ENCODE measurements around the gene AGXT.

AGXT gene

GRCh38 chr2:240925191-240925567 lies 56.6 kb downstream of the AGXT start:
- no peak overlapping the region for H3K4me3 ChIP-seq (ENCODE audit: low read depth, low read length)
- TF ChIP-seq, protein P1, sequence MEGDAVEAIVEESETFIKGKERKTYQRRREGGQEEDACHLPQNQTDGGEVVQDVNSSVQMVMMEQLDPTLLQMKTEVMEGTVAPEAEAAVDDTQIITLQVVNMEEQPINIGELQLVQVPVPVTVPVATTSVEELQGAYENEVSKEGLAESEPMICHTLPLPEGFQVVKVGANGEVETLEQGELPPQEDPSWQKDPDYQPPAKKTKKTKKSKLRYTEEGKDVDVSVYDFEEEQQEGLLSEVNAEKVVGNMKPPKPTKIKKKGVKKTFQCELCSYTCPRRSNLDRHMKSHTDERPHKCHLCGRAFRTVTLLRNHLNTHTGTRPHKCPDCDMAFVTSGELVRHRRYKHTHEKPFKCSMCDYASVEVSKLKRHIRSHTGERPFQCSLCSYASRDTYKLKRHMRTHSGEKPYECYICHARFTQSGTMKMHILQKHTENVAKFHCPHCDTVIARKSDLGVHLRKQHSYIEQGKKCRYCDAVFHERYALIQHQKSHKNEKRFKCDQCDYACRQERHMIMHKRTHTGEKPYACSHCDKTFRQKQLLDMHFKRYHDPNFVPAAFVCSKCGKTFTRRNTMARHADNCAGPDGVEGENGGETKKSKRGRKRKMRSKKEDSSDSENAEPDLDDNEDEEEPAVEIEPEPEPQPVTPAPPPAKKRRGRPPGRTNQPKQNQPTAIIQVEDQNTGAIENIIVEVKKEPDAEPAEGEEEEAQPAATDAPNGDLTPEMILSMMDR (IDR thresholded peaks at IDR 0.05; ENCODE audit: low read depth, low read length): no peak

- TF ChIP-seq, protein P1 (IDR thresholded peaks at IDR 0.05; ENCODE audit: low read depth, low read length): no peak
- H3K4me3 ChIP-seq (ENCODE audit: low read depth, low read length): no peak overlapping the region
Measured at GRCh38 chr2:240925568-240926515, 57.2 kb downstream of the AGXT start.

DNA sequence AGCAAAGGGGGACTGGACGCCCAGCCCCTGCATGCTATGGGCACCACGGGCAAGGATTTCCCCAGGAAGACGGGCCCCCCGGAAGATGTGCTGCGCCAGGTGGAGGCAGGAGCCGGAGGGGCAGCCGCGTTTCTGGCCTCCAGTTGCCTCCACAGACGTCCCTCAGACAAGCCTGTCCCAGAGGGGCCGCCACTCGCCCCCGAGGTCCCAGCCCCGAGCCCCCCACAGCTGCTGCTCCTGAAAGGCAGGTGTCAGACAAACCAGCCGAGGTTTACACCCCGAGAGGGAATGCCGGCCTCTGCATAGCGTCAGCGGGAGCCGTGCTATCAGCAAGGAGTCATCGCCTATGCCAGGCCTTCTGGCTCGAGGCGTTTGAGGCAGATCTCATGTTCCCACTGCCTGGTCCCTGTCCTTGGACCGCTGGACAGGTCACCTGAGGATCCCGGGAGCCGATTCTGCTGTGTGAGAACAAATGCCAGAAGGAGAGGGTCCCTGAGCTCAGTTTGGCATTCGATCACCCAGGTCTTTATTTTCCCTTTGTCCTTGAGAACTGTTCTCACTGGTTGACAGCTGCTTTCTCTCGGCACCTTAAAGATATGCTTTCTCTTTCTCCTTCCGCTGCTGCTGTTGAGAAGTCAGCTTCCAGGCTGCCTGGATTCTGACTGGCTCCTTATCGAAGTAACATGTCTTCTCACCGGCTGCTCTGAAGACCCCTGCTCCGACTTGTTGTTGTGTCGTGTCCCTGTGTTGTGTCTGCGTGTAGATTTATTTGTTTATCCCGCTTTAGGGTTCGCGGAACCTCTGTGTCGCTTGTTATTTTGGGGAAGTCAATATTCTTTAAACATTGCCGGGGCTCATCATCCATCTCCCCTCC lies 58.1 kb downstream of the AGXT start:
- H3K4me3 ChIP-seq (ENCODE audit: low read depth, low read length): peak overlapping the region; percentile 49
- TF ChIP-seq, protein P1 (IDR thresholded peaks at IDR 0.05; ENCODE audit: low read depth, low read length): no peak

DNA sequence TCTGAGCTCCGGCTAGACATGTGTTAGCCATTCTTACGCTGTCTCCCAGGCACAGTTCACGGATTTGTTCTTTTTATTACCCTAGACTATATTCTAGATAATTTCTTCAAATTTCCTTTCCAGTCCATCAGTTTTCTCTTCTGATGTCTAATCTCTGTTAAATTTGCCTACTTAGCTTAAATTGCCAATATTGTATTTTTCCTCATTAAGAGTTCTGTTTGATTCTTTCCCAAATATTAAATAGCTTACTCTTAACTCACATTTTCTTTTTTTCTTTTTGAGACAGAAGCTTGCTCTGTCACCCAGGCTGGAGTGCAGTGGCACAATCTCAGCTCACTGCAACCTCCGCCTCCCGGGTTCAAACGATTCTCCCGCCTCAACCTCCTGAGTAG lies 58.8 kb downstream of the AGXT start:
- no peak overlapping the region for H3K4me3 ChIP-seq (ENCODE audit: low read depth, low read length)
- TF ChIP-seq, protein P1 (IDR thresholded peaks at IDR 0.05; ENCODE audit: low read depth, low read length): no peak

DNA sequence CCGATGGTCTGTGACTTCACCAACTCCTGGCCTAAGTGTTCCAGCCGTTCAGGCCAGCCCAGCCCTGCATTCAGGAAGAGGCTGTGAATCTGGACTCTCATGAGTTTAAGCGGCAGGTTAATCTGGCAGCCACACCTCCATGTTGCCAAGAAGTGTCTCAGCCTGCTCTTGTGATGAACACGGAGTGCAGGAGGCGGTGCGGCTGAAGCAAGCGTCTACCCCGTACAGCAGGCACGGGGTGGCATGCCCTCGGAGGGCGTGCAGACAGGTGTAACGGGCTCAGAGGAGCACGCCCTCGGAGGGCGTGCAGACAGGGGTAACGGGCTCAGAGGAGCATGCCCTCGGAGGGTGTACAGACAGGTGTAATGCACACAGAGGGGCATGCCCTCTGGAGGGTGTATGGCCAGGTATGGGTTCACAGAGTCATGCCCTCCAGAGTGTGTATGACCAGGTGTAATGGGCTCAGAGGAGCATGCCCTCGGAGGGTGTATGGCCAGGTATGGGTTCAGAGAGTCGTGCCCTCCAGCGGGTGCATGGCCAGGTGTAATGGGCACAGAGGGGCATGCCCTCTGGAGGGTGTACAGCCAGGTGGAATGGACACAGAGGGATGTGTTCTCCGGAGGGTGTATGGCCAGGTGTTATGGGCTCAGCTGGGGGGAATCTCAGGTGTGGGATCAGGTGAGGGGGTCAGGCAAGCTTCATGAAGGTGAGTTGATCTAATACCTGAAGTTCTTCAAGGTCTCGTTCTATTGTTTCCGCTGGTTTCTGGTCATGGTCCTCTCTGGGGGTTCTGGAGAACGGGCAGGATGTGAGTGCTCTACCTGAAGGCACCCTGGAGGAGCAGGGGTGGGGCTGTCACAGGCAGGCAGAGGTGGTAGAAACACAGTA lies 60.1 kb downstream of the AGXT start:
- TF ChIP-seq, protein P1 (IDR thresholded peaks at IDR 0.05; ENCODE audit: low read depth, low read length): no peak
- H3K4me3 ChIP-seq (ENCODE audit: low read depth, low read length): no peak overlapping the region

DNA sequence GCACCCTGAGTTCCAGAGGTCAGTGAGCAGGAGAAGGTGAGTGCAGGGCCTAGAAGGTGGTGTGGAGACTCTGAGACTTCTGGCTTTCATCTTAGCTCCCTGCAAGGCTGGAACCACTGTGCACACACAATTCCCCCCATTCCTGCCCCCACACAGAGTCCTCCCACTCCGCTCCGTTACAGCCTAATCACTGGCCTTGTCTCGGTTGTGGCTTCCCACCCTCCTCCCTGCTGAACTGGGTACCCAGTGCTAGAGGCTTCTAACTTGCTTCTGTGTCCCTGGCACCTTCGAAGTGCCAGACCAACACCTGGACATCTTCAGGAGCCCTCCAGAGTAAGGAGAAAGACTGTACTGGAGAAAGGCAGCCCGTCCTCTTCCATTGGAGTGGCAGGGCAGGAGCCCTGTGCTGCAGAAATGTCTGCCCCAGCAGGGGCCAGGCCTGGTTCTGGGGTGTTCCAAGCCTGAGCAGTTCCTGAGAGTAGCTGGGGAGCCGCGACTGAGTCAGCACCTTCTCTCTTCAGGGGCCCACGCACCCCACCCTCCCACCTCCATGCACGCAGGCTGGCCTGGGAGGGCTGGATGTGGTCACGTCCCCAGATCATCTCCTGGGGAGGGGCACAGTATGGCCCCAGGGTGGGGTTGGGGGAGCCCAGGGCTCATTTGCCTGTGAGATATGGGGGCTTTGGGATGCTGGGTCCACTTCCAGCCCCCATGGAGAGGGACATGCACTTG lies 60.9 kb downstream of the AGXT start:
- no peak overlapping the region for H3K4me3 ChIP-seq (ENCODE audit: low read depth, low read length)
- TF ChIP-seq, protein P1 (IDR thresholded peaks at IDR 0.05; ENCODE audit: low read depth, low read length): no peak
